ENCODE results near the gene B3GNT9. TPM values are rescaled to one million over a fixed set of nuclear protein-coding genes. Genes with fewer than 3 reads are reported as not detected.

Gene B3GNT9
- total RNA-seq, 4 donors from 2014 or later, result 4.1 to 13.1 (median 8.4) TPM

DNA sequence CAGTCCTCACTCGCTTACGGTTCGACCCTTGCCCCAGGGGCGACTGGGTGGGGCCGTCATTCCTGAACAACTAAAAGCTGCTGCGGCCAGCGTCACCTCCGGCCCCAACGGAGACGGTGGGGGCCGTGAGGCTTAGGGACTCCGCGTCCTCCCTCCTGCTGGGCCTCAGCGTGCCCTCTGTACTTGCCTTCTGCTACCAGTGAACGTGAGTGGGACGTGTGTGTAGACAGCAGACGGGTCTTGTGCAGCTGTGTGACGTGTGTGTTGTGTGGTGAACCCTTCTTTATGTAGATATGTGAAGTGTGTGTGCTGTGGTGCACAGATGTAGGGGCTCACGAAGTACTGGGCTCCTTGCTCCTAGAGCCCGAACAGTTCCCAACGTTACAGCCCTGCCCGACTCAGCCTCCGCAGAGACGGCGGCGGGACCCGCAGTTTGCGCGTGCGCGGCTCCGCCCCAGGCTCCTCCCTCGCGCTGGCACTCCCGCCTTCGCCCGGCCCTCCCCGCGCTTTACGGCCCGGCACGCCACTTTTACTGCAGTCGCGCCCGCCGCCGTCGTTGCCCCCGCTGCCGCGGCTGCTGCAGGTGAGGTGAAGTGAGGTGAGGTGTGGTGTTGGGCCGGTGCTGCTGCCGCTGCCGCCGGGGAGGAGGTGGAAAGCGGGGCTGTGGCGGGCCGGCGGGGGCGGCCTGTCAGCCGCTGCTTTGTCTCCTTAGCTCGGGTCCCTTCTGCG lies 41.2 kb downstream of the B3GNT9 start, which contains the start of gene PHAF1:
Gene PHAF1, plus strand, starts transcription at position 535 of the 729 bp plus-strand sequence. CDS start 235 bp downstream, outside the sequence.
- WGBS, 2 donors, result 0 to 2% methylated on average over 11 of the region's 63 CpGs
- peak in 3 of 4 donors; percentile 70 to 79 (median 79) for TF ChIP-seq POLR2A (IDR thresholded peaks at IDR 0.05)
- peak in 1 of 6 experiments; percentile 20 for TF ChIP-seq CTCF (IDR thresholded peaks at IDR 0.05)
- H3K27me3 ChIP-seq, result no peaks in the 10 kb centered on the region
- no peaks in the 10 kb centered on the region for H3K9me3 ChIP-seq
- peaks cover 22 to 77% (median 52%) of the 10 kb centered on the region in 3 donors for H3K4me1 ChIP-seq
- DNase-seq, result peak; percentile 39
- intact Hi-C loops (cut with DNase I), result no loop called here
- H3K27ac ChIP-seq, result peak within 1 kb of the TSS; percentile 79 to 89 (median 84)
- H3K36me3 ChIP-seq, result no peaks in the 10 kb centered on the region
- peak within 1 kb of the TSS; percentile 80 to 99 (median 86) for H3K4me3 ChIP-seq

DNA sequence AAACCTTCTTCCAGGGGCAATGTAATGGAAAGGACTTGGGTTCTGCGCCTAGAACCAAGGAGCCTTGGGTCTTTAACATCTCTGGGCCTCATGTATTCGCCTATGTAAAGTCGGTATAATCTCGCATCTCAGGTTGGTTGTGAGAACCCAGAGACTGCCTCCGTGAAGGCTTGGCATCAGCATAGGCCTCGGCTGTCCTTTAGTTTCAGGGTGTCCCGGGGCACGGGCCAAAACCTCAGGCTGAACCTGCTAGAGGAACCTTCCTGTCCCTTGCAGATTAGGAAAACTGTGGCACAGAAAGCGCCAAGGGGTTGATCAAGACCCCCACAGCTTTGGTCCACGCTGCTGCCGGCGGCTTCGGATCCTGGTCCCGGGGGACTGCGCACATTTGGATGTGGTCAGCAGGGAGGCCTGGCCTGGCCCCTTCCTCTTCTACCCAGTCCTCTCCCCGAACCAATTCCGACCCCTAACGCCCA lies 41.8 kb downstream of the B3GNT9 start:
- TF ChIP-seq CTCF (IDR thresholded peaks at IDR 0.05) (no peak), POLR2A (IDR thresholded peaks at IDR 0.05) (no peak)
- H3K4me3 ChIP-seq, result peak overlapping the region; percentile 80 to 99 (median 86)
- H3K4me1 ChIP-seq, result peaks cover 22 to 77% (median 55%) of the 10 kb centered on the region in 3 donors
- no peaks in the 10 kb centered on the region for H3K27me3 ChIP-seq
- no peaks in the 10 kb centered on the region for H3K9me3 ChIP-seq
- peak overlapping the region; percentile 79 to 89 (median 84) for H3K27ac ChIP-seq
- intact Hi-C loops (cut with DNase I), result no loop called here
- DNase-seq, result no peak
- no peaks in the 10 kb centered on the region for H3K36me3 ChIP-seq
- WGBS, 2 donors, result 73 to 92% methylated on average over 7 to 8 of the region's 18 CpGs

GRCh38 chr16:67108489-67108888 lies 42.3 kb downstream of the B3GNT9 start:
- H3K4me1 ChIP-seq, result peaks cover 22 to 74% (median 53%) of the 10 kb centered on the region in 3 donors
- TF ChIP-seq POLR2A (IDR thresholded peaks at IDR 0.05) (no peak), CTCF (IDR thresholded peaks at IDR 0.05) (no peak)

GRCh38 chr16:67105881-67106280 lies 44.9 kb downstream of the B3GNT9 start:
- intact Hi-C loops (cut with DNase I), result no loop called here
- Histone ChIP-seq H3K27me3 (no peaks in the 10 kb centered on the region), H3K9me3 (no peaks in the 10 kb centered on the region), H3K36me3 (peaks cover 0 to 5% (median 0%) of the 10 kb centered on the region in 3 donors), H3K4me3 (no peak overlapping the region), H3K4me1 (peaks cover 10 to 47% (median 30%) of the 10 kb centered on the region in 3 donors), H3K27ac (peak overlapping the region; percentile 36 to 79 (median 59))
- TF ChIP-seq CTCF (IDR thresholded peaks at IDR 0.05) (no peak), POLR2A (IDR thresholded peaks at IDR 0.05) (no peak)
- 21 to 33% methylated on average over 5 of the region's 5 CpGs for WGBS, 2 donors
- no peak for DNase-seq

More at GRCh38 chr16:67108489-67108888, 42.3 kb downstream of the B3GNT9 start:
- Histone ChIP-seq H3K4me3 (no peak overlapping the region), H3K9me3 (no peaks in the 10 kb centered on the region), H3K36me3 (no peaks in the 10 kb centered on the region), H3K27me3 (no peaks in the 10 kb centered on the region), H3K27ac (no peak overlapping the region)
- no peak for DNase-seq
- intact Hi-C loops (cut with DNase I), result no loop called here
- WGBS, 2 donors, result 91% methylated on average over 6 of the region's 6 CpGs

GRCh38 chr16:67105246-67105645 lies 45.6 kb downstream of the B3GNT9 start:
- H3K9me3 ChIP-seq, result no peaks in the 10 kb centered on the region
- no peak overlapping the region for H3K4me3 ChIP-seq
- H3K27me3 ChIP-seq, result no peaks in the 10 kb centered on the region
- peaks cover 5 to 41% (median 24%) of the 10 kb centered on the region in 3 donors for H3K4me1 ChIP-seq
- peak overlapping the region; percentile 36 to 79 (median 56) for H3K27ac ChIP-seq
- peaks cover 0 to 8% (median 0%) of the 10 kb centered on the region in 3 donors for H3K36me3 ChIP-seq
- WGBS, 2 donors, result 50 to 79% methylated on average over 2 of the region's 2 CpGs
- no peak for DNase-seq
- no peak for TF ChIP-seq POLR2A (IDR thresholded peaks at IDR 0.05)
- no peak for TF ChIP-seq CTCF (IDR thresholded peaks at IDR 0.05)
- intact Hi-C loops (cut with DNase I), result no loop called here
